ENCODE measurements around the gene CXCL14.

Gene CXCL14

DNA sequence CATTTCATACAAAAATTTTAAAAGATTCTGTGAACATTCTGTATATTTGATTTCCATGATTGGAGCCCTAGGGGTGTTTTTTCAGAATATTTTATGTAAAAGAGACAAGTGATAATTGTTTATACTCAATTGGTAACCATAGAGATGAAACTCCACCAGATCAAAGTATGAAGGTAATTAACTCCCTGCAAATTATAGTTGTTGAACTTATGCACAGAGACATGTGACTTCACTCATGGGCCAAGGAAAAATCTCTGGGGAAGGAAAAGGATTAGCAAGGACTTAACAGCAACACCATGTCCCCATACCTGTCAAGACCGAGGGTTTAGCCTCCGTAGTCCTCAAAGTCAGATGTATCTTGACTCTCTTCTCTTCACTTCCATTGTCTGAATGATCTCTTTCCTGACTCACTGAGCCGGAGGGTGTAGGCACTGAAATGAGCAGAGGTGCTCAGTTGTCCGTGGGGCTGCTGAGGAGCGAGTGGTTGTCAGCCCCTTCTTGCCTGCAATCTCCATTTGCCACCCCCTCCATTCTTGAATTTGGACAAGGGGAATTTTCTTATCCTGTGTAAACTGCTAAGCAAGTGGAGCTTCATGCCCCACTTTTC lies 17.5 kb upstream of the CXCL14 start:
- DNase-seq = no peak

DNA sequence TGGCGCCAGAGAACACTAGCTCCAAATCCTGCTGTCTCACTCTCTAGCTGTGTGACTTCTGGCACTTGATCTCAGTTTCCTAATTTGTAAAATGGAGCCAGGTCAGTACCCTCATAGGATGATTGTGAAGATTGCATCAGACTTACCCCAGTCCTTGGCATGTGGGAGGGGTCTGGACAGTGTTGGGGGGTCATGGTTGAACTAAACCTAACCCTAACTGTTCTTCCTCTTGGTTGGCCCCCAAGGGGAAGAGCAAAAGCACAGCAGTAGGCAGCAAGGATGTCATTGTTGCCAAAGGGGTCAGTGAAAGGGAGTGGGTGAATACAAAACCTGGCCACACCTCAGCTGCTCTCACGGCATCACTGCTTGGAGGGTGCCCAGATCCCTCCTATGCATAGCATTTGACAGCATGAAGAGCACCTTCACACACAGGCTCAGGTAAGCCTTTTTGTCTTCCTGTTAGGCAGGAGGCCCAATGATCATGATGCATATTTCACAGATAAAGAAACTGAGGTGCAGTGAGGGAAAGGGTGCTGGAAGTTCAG lies 15.7 kb upstream of the CXCL14 start:
- DNase-seq = no peak

DNA sequence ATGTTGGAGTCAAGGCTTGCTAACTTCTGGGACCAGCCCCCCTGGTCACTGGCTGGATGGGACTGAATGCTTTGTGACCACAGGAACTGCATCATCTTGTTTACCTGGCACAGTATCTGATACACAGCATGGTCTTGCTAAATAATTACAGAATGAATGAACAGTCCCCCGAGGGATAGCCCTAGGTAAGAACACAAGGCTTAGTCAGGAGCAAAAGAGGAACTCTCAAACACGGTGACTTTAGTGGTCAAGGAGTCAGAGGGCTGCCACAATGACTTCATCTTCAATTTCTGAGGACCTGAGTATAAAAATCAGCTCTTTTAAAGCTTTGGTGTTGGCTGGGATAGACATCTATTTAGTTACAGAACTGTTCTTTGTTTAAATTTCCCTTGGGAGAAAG lies 15.1 kb upstream of the CXCL14 start:
- no peak for DNase-seq

DNA sequence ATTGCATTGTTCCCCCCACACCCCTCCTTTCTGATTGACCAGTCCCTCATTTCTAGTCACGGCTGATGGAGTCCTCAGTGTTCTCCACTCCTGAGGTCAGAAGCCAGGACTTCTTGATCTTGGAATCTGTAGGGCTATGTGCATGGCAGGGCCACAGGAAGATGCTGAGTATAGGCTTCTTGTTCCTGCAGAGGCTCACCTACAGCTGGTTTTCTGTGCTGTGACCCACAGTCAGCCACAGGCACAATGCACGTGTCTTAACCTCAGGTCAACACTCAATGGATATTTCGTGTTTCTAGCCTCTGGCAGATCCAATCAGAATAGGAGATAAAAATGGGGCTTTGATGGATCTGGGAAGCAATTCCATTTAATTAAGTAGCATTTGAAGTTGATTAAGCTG lies 14.3 kb upstream of the CXCL14 start:
- no peak for DNase-seq

DNA sequence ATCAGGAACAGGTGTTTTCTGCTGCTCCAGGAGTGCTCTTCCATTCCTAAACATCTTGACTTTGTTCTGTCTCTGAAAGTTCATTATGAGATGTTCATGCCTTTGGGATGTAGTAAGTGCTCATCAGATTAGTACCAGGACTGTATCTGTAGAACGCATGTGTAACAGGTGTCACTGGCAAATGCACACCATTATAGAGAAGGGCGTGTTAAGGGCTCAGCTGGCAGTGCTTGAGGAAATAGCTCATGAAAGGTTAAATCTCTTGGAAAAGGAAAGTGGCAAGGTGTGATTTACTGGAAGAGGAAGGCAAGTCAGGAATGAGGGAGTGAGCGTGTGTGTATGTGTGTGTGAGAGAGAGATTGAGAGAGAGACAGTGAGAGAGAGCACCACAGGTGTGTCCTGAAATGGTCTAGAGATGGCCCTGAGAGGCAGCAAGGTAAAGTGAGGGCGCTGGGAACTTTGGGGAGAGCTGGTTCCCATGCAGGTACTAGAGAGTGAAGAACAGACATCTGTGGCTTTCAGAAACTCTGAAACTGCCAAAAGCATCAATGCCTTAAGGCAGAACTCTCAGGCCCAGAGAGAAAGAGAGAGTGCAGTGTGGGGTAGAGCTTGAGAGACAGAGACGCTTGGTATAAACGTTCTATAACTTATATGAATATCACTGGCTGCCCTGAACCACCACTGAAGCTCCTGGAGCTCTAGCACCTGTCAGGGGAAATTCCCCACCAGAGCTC lies 13.7 kb upstream of the CXCL14 start:
- DNase-seq = no peak

DNA sequence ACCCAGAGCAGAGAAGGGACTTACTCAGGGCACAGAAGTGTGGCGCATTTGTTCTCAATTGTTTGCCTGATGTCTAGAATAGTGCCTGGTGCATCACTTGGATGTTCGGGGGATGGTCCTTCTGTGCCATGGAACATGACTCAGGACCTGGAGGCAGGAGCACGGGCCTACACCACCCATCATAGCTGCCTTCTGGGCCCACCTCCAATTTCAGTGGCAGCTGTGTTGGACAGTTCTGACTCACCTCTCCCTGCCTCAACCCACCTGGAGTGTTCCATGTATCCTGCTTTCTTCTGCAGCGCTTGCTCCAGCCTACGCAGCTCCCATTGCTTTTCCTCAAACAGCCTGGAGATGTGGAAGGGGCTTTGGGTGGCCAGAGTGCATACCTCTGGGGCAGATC lies 12.5 kb upstream of the CXCL14 start:
- DNase-seq = no peak

DNA sequence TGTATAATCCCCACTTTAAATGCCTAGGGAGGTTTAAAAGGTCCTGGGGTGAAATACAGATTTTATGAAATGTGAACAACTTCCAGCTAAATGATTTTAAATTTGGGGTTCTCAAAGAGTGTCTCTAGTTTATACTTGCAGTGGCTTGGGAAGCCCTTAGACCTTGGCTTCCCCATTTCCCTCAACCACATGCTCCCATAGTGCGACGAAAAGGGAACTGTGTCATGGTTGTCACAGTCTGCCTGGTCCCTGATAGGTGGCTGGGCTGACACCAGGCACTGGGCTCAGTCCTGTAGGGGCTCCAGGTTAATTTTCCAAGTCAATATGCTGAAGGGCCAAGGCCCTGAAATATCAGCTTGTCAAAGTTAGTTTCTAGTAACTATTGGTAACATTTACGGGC lies 10.4 kb upstream of the CXCL14 start:
- no peak for DNase-seq

DNA sequence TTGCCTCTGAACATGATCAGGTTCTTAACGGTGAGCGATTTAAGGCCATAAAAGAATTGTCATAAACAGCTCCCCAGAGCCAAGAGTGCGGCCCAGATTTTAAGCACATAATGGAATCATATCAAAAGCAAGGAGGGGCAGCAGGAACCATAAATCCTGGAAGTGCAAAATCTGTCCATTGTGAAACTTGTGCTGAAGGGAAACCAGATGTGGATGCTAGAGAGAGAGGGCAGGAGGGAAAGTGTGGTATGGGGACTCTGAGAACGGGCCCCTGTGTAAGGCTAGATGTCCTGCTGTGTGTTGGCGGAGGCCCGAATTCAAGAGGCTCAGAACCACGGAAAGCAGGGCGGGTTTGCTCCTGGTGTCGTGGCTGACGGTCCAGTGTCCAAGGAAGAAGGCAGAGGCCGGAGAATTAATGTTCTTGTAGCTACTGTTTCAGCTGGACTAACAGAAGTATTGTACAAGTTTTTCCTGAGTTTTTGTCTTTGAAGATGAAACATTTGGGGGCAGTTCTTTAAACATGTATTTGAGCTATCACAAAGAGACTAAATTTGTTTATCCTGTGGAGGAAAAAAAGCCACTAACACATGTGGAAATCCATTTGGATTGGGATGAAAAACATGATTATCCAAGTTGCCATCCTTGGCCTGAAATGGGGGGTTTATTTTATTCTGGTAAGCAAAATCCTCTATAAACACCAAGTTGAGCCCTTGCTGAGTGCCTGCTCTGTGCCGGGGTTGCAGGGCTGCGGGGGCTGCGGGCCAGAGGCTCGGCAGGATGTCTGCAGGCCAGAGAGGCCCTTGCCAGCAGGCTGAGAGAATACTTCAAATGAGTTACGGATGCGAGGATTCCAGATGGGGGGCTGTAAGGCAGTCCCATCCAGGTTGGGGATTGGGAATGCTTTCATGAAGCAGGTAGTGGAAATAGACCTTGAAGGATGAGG lies 9.2 kb upstream of the CXCL14 start:
- no peak for DNase-seq

DNA sequence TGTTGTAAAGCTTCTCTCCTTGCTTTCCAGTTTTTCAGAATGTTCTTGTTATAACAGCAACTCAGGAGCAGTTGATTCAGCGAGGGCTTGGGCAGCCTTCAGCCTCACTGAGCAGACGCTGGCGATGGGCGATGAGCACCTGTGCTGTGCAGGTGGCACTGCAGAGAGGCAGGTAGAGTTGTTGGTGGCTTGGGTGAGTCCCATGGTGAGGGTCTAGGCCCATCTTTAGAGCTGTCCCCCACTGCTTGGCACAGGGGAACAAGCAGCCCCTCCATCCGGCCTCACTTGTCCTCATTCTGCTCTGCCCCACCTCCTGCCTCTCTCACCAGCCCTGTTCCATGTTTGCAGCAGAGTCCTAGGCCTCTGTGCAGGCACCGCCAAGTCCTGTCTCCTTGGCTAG lies 6.1 kb upstream of the CXCL14 start:
- no peak for DNase-seq

DNA sequence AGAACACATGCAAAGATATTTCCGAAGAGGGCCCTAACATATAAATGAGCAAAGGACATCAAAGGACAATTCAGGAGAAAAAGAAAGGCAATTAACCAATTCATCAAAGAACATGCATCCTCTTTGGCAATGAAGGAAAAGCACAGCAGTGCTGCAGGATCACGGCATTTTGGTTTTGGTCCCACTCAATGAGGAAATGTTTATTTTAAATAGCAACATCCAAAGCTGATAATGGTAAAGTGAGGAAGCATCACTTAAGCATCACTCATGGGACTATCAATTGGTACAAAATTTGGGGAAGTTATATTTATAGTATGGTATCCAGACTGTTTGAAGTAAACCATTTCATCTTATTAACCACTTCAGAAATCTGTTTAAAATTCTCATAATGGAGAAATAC lies 5.5 kb upstream of the CXCL14 start:
- no peak for DNase-seq

DNA sequence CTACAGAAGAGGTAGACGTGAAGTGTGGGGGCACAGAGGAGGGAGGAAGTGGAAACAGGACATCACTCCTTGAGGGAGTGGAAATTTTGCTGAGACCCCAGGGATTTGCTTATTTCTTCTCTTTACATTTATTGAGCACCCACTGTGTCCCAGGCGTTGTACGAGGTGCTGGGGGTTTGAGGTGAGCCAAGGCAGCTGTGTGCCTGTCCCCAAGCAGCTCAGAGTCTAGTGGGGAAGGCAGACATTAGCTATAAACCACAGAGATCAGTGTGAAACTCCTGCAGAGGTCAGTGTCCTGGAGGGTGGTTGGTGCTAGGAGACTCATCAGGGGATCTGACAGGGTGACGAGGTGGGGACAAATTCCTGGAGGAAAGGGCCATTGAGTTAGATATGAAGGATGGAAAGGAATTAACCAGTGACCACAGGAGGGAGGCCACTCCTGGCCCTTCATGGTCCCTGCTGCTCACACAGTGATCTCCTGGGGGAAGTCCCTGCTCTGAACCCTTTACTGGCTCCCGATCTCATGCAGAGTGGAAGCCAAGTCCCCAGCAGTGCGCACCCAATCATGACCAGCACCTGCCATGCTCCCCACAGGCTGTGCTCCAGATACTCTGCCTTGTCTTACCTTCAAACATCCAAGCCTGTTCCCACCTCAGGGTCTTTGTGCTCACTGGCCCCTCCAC lies 3.4 kb upstream of the CXCL14 start:
- DNase-seq = no peak

DNA sequence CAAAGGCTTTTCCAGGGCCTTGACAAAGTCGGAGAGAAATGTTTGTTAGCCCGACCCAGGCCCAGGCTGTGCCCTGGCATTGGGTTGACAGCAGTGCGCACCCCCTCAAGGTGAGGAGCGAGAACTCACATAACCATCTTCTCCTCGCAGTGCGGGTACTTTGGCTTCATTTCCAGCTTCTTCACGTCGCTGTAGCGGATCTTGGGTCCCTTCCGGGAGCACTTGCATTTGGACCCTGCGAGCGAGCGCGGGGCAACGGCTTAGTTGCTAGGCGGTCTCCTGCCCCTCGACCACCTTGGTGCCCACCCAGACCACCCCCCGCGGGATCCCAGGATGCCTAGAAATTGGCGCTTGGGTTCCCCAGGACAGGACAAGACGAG lies 496 bp downstream of the CXCL14 start:
- no peak for DNase-seq

DNA sequence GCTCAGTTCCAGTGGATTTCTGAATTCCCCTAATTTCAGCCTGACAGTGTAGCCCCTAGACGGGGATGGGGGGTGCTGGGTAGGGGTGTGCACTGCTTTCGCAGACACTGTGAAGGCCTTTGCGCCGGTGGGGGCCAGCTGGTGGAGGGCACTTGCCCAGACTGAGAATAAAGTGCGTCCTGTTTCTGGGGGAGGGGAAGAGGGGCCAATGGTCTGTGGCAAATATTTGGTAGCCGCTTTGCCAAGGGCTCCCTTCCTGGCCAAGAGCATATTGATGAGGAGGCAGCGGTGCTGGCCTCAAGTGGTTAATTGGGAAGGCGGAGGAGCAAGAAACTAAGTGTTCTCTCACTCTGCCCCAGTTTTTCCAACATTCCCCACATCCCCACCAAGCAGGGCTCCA lies 1.4 kb downstream of the CXCL14 start:
- no peak for DNase-seq

DNA sequence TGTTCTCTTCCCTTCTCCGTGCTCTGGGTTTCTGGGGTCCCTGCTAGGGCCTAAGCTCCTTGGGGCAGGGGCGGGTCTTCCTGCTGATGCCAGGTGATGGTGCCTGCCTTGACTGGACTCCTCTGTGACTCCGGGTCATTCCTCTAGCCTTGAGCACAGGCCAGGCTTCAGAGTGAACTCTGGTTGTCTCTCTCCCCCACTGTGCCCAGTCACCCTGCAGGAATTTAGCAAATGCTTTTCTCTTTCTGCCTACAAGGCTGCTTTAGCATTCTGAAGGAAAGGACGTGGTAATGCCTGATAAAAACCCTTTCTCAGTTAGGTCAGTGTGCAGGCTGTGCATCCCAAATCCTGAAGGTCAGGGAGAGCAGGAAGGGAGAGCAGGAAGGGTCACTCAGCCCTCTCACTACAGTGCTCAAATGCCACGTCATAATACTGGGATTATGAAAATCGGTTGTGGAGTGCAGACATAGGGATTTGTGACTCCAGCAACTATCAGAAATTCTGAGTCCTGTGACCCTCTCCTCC lies 2.7 kb downstream of the CXCL14 start:
- no peak for DNase-seq

DNA sequence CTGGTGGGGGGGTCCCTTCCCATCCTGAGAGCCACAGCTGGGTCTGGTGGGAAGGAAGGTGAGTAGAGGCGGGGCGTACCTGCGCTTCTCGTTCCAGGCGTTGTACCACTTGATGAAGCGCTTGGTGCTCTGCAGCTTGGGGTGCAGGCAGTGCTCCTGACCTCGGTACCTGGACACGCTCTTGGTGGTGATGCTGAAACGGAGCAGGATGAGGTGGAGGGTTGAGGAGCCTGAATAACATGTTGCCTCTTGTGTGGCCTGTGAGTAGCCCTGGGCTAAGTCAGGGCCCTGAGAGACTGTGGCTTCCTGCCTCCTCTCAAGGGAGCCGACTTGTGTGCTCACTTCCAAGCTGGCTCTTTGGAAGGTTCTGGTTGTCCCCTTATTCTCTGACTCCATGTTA lies 4.3 kb downstream of the CXCL14 start:
- DNase-seq = no peak

DNA sequence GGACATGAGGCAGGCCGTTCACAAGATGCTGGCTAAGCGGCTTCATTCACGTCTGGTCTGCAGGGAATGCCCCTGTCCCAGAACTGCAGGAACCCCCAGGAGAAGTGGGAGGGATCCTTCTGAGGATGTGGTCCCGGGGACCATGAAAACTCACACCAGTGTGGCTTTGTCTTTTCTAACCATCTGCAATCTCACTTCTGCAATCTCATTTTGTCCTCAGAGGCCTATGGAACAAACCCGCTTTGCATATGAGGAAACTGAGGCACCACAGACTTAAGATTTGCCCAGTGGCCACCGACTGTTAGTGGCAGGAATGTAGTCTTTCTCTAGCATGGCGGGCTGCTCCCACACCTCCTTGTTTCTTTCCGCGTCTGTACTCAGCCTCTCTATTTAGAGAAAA lies 6.9 kb downstream of the CXCL14 start:
- no peak for DNase-seq

DNA sequence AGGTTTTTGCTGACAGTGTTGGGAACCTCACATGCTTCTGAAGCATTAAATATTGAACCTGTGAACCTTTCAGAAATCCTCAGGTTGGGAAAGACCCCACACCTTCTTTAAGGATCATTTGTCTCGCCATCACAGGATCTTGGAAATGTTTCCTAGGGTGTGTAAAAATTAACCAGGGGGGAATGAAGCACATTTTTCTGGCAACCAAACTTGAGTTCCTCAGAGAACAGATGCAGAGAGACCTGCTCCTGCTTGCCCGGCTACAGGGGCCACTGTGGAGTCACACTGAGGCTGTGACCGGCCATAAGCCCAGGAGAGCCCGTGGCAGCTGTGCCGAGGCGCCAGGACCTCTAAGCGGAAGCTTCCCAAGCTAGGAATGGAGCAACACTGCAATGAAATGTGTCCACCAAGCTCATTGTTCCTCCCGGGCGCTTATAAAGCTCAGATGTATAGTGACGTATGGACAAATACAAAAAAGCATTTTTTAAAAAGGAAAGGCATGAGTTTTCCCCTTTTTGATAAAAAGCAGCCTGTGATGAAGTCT lies 7.7 kb downstream of the CXCL14 start:
- no peak for DNase-seq

DNA sequence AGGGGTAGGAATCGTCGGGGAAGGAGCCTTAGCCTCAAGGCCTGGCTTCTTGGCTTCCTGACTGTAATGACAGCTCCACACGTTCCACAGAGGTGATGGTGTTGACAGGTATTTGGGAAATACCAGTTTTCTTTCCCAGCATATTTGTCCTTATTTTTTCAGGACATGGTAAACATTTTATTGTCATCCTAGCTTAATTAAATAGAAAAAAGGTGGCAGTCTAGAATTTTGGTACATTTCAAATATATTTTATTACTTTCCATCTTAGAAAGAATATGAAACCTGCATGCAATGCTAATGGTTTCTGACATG lies 8.4 kb downstream of the CXCL14 start:
- no peak for DNase-seq

DNA sequence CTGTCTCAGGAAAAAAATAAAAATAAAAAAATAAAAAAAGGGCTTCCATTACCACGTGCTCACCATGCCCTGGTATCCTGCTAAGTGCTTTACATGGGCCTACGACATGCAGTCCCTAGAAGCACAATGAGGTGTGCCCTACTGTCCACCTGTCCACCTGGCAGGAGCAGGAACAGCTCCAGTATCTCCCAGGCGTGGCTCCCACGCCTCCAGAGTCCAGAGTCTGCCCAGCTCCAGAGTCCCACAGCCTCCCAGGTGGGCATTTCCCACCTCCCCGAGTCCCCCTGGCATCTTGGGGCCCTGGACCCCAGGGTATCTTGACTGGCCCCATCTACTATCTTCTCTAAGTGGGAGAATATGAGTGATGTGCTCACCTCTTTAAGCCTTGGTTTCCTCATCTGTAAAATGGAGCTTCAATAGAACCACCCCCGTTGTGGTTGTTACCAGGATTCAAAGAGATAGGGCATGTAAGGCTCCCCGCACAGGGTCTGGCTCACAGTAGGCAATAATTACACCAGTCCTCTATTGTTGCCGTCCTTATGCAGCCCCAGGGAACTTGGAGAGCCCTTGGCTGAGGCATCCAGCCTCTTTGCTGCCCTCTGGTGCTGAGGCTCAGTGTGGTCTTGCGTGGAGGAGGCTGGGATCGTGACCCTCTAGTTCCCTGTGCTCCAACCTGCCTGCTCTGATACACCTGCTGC lies 8.9 kb downstream of the CXCL14 start:
- DNase-seq = no peak

DNA sequence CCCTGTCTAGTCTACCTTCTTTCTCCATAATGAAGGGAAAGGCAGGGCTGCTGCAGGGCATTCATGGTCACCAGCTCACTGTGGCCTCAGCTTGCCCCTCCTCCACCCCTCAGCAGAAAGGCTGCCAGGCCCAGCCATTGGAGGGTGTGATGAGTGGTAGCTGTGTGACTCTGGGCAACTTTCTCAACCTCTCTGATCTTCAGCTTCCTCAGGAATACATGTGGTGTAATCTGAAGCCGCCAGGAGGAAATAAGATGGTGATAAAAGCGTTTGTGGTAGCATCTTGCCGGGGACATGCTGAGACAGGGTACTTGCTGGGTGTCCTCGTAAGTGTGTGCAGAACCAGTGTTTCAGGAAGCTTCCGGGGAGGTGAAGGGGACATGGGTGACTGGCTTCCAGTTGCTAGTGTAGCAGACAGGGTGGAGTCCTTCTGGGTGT lies 9.8 kb downstream of the CXCL14 start:
- DNase-seq = no peak

DNA sequence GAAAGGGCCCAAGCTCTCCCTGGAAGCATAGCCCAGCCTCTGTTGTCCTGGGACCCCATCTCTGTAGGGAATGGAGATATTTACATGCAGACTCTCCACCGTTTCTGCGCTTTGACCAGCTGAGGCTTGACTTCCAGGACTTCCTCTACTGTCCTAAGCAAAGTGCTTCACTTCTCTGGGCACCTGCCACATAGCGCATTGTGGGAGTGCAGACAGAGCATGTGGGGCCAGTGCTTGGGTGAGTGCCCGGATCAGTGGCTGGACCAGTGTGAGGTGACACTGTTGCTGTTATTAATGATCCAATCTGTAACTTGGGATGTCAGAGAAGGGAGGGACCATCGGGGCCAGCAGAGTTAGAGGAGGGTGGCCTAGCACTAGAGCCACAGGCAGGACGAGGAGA lies 10.5 kb downstream of the CXCL14 start:
- no peak for DNase-seq

DNA sequence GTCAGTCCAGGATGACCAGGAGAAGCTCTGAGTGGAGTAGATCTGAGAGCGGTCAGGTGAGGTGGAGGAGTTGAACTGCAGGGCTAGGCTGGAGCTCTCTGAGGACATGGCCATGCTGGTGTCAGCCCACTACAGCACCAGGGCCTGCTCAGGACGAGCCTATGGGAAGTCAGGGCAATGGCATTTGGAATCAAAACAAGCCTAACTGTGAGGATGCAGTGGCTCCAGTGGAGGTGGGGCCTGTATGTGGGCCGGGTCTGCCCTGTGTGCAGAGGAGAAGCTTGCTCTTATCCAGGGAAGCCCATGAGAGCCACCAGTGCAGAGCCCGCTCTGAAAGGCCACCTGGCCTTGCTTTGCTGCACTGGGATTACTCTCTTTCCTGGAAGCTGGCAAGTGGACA lies 11.1 kb downstream of the CXCL14 start:
- no peak for DNase-seq
